ACC112 (cell line): ENCODE data around the gene LINC01488.

Experiments
- H2AFZ ChIP-seq: fragments of 200-600 bp; sonication (generic); one replicate; pipeline ENCODE4 v1.6.0; 2017; ENCODE audit warnings: antibody characterized with exemption, low read length; ENCODE audit not compliant: unreplicated experiment
- H3K27ac ChIP-seq: fragments of 200-600 bp; sonication (generic); 2 replicates; pipeline ENCODE4 v1.5.1; 2014; ENCODE audit warnings: low read depth, mild to moderate bottlenecking, antibody characterized with exemption, low read length, moderate library complexity
- H3K27me3 ChIP-seq: fragments of 200-600 bp; sonication (generic); 2 replicates; pipeline ENCODE4 v1.6.1; 2014; ENCODE audit warnings: mild to moderate bottlenecking, antibody characterized with exemption, low read length, moderate library complexity, mixed read lengths; ENCODE audit not compliant: insufficient read depth
- H3K36me3 ChIP-seq: fragments of 200-600 bp; sonication (generic); 2 replicates; pipeline ENCODE4 v1.6.1; 2016; ENCODE audit warnings: mild to moderate bottlenecking, antibody characterized with exemption, low read length, moderate library complexity, mixed read lengths; ENCODE audit not compliant: insufficient read depth
- H3K4me1 ChIP-seq: fragments of 200-600 bp; sonication (generic); one replicate; pipeline ENCODE4 v1.6.1; 2016; ENCODE audit warnings: low read length, mixed read lengths; ENCODE audit not compliant: insufficient read depth, unreplicated experiment, control insufficient read depth
- H3K4me3 ChIP-seq: fragments of 200-600 bp; sonication (generic); 2 replicates; pipeline ENCODE4 v1.5.1; 2014; ENCODE audit warnings: mild to moderate bottlenecking, low read depth, low read length
- H3K79me2 ChIP-seq: fragments of 200-600 bp; sonication (generic); one replicate; pipeline ENCODE4 v1.6.0; 2016; ENCODE audit warnings: low read length; ENCODE audit not compliant: control insufficient read depth, unreplicated experiment, insufficient read depth

LINC01488 gene

GRCh38 chr11:69490516-69490915 lies 9.1 kb downstream of the LINC01488 start:
- no peaks in the 10 kb centered on the region for H3K36me3 ChIP-seq
- H2AFZ ChIP-seq: no peak overlapping the region
- no peak overlapping the region for H3K4me3 ChIP-seq
- H3K27ac ChIP-seq: no peak overlapping the region
- H3K27me3 ChIP-seq: no peaks in the 10 kb centered on the region
- no peaks in the 10 kb centered on the region for H3K4me1 ChIP-seq
- H3K79me2 ChIP-seq: no peaks in the 10 kb centered on the region

GRCh38 chr11:69491071-69492031 lies 9.9 kb downstream of the LINC01488 start:
- H3K27me3 ChIP-seq: no peaks in the 10 kb centered on the region
- H3K4me3 ChIP-seq: no peak overlapping the region
- H3K4me1 ChIP-seq: peaks cover 2% of the 10 kb centered on the region
- no peak overlapping the region for H2AFZ ChIP-seq
- H3K79me2 ChIP-seq: no peaks in the 10 kb centered on the region
- H3K27ac ChIP-seq: no peak overlapping the region
- H3K36me3 ChIP-seq: no peaks in the 10 kb centered on the region

GRCh38 chr11:69492201-69492991 lies 10.9 kb downstream of the LINC01488 start:
- no peaks in the 10 kb centered on the region for H3K27me3 ChIP-seq
- H3K4me3 ChIP-seq: no peak overlapping the region
- H3K36me3 ChIP-seq: no peaks in the 10 kb centered on the region
- H2AFZ ChIP-seq: no peak overlapping the region
- H3K27ac ChIP-seq: no peak overlapping the region
- H3K4me1 ChIP-seq: peaks cover 7% of the 10 kb centered on the region
- no peaks in the 10 kb centered on the region for H3K79me2 ChIP-seq

GRCh38 chr11:69493931-69494821 lies 12.7 kb downstream of the LINC01488 start:
- Histone ChIP-seq H2AFZ (no peak overlapping the region), H3K27me3 (no peaks in the 10 kb centered on the region), H3K4me1 (peaks cover 11% of the 10 kb centered on the region), H3K4me3 (no peak overlapping the region), H3K27ac (no peak overlapping the region), H3K36me3 (no peaks in the 10 kb centered on the region), H3K79me2 (no peaks in the 10 kb centered on the region)

GRCh38 chr11:69494851-69495250 lies 13.4 kb downstream of the LINC01488 start:
- H3K27ac ChIP-seq: no peak overlapping the region
- H2AFZ ChIP-seq: no peak overlapping the region
- no peaks in the 10 kb centered on the region for H3K79me2 ChIP-seq
- no peak overlapping the region for H3K4me3 ChIP-seq
- no peaks in the 10 kb centered on the region for H3K36me3 ChIP-seq
- no peaks in the 10 kb centered on the region for H3K27me3 ChIP-seq
- H3K4me1 ChIP-seq: peaks cover 11% of the 10 kb centered on the region

GRCh38 chr11:69495441-69496201 lies 14.2 kb downstream of the LINC01488 start:
- no peak overlapping the region for H2AFZ ChIP-seq
- no peaks in the 10 kb centered on the region for H3K36me3 ChIP-seq
- H3K27me3 ChIP-seq: no peaks in the 10 kb centered on the region
- H3K4me3 ChIP-seq: no peak overlapping the region
- H3K27ac ChIP-seq: no peak overlapping the region
- no peaks in the 10 kb centered on the region for H3K79me2 ChIP-seq
- H3K4me1 ChIP-seq: peaks cover 11% of the 10 kb centered on the region

- no peak overlapping the region for H3K27ac ChIP-seq
- no peak overlapping the region for H2AFZ ChIP-seq
- H3K36me3 ChIP-seq: no peaks in the 10 kb centered on the region
- no peak overlapping the region for H3K4me3 ChIP-seq
- H3K79me2 ChIP-seq: no peaks in the 10 kb centered on the region
- H3K4me1 ChIP-seq: peaks cover 11% of the 10 kb centered on the region
- no peaks in the 10 kb centered on the region for H3K27me3 ChIP-seq
These were observed 14.7 kb downstream of the LINC01488 start for GRCh38 chr11:69496202-69496557.

- Histone ChIP-seq H3K36me3 (no peaks in the 10 kb centered on the region), H2AFZ (no peak overlapping the region), H3K27ac (peak overlapping the region; percentile 19; the same call in 1 of the 2 replicates), H3K4me1 (peaks cover 11% of the 10 kb centered on the region), H3K4me3 (no peak overlapping the region), H3K27me3 (no peaks in the 10 kb centered on the region), H3K79me2 (no peaks in the 10 kb centered on the region)
These were observed 15.3 kb downstream of the LINC01488 start for GRCh38 chr11:69496631-69497220.

GRCh38 chr11:69497221-69497787 lies 15.8 kb downstream of the LINC01488 start:
- Histone ChIP-seq H3K4me3 (no peak overlapping the region), H3K79me2 (no peaks in the 10 kb centered on the region), H2AFZ (no peak overlapping the region), H3K36me3 (no peaks in the 10 kb centered on the region), H3K27me3 (no peaks in the 10 kb centered on the region), H3K4me1 (peaks cover 11% of the 10 kb centered on the region), H3K27ac (no peak overlapping the region)
